H1 (cell line): Measurements from ENCODE around the gene IFNL1. TPM values are rescaled to one million over a fixed set of nuclear protein-coding genes. Genes with fewer than 3 reads are reported as not detected.
A peak's percentile ranks its signal among the peaks of the same experiment; 100 is the strongest.

ENCODE experiments used
- CTCF ChIA-PET: fragments of 300-600 bp; sonication (Branson Sonifier 250); formaldehyde crosslinking; loops from one replicate; lab custom pipeline; 2021; ENCODE audit not compliant: partially characterized antibody; lab: Charles Lee
- POLR2A ChIA-PET: fragments of 300-600 bp; sonication (Branson Sonifier 250); formaldehyde crosslinking; loops from one replicate; lab custom pipeline; 2021; ENCODE audit warnings: inconsistent platforms; ENCODE audit not compliant: partially characterized antibody; lab: Charles Lee
- DNase-seq, 2 experiments: peaks; one replicate each; pipeline versions ENCODE4 v3.0.0 to v3.0.0-alpha.2; 2010 to 2022; ENCODE audit warnings: low spot score in 2 of 2, low read depth in 1 of 2, mixed read lengths in 1 of 2
- FAIRE-seq: peaks from 2 replicates; lab custom pipeline; 2011; peaks lifted over from hg19 to GRCh38; lab: Jason Lieb, UNC
- H2AFZ ChIP-seq: 2 replicates; pipeline ENCODE4 v1.8.1; 2012; ENCODE audit warnings: low read length, inconsistent platforms
- H2AK5ac ChIP-seq: 2 replicates; pipeline ENCODE4 v1.6.1; 2013; ENCODE audit warnings: low read depth, low read length
- H2BK120ac ChIP-seq: replicated peaks from 2 replicates; pipeline ENCODE3; 2013; ENCODE audit warnings: low read depth, low read length, inconsistent platforms
- H2BK12ac ChIP-seq: 2 replicates; pipeline ENCODE4 v1.6.1; 2013; ENCODE audit warnings: low read depth, low read length
- H2BK15ac ChIP-seq: 2 replicates; pipeline ENCODE4 v1.6.1; 2013; ENCODE audit warnings: low read length
- H2BK20ac ChIP-seq: 2 replicates; pipeline ENCODE4 v1.6.1; 2013; ENCODE audit warnings: low read length
- H2BK5ac ChIP-seq: 2 replicates; pipeline ENCODE4 v1.6.1; 2013; ENCODE audit warnings: low read depth, low read length
- H3K14ac ChIP-seq: 2 replicates; pipeline ENCODE4 v1.6.1; 2013; ENCODE audit warnings: inconsistent platforms; ENCODE audit not compliant: insufficient read length
- H3K18ac ChIP-seq: 2 replicates; pipeline ENCODE4 v1.6.1; 2013; ENCODE audit warnings: low read length; ENCODE audit errors: extremely low read depth
- H3K23ac ChIP-seq: 2 replicates; pipeline ENCODE4 v1.6.1; 2013; ENCODE audit warnings: inconsistent platforms; ENCODE audit not compliant: insufficient read length
- H3K23me2 ChIP-seq: 2 replicates; pipeline ENCODE4 v1.6.1; 2013; ENCODE audit warnings: low read depth, low read length
- H3K27ac ChIP-seq: 2 replicates; pipeline ENCODE4 v1.6.1; 2011; ENCODE audit warnings: low read depth, low read length, inconsistent platforms
- H3K27me3 ChIP-seq, 4 experiments: replicated peaks in 1 of 4; 1 replicate in 1 of 4; 2 replicates in 3 of 4; pipeline versions ENCODE4 v1.6.1 to v1.8.1; 2011 to 2013; ENCODE audit warnings: low read length in 3 of 4, mild to moderate bottlenecking in 3 of 4, inconsistent platforms in 2 of 4, mixed read lengths in 2 of 4, moderate library complexity in 1 of 4; ENCODE audit not compliant: control insufficient read depth in 3 of 4, insufficient read depth in 3 of 4; ENCODE audit errors: extremely low read depth in 1 of 4
- H3K36me3 ChIP-seq, 4 experiments: 2 replicates each; pipeline versions ENCODE4 v1.6.1 to v1.8.1; 2011 to 2013; ENCODE audit warnings: mild to moderate bottlenecking in 4 of 4, low read length in 3 of 4, moderate library complexity in 2 of 4, control low read depth in 1 of 4, inconsistent platforms in 1 of 4; ENCODE audit not compliant: insufficient read depth in 4 of 4, control insufficient read depth in 2 of 4
- H3K4ac ChIP-seq: replicated peaks from 2 replicates; pipeline ENCODE3; 2013; ENCODE audit warnings: low read length, low read depth, mixed read lengths, inconsistent platforms; ENCODE audit not compliant: insufficient read length
- H3K4me1 ChIP-seq, 4 experiments: replicated peaks in 1 of 4; 1 replicate in 1 of 4; 2 replicates in 3 of 4; pipeline versions ENCODE4 v1.6.1 to v1.8.1; 2011 to 2013; ENCODE audit warnings: low read length in 3 of 4, inconsistent platforms in 2 of 4, mixed read lengths in 1 of 4; ENCODE audit not compliant: insufficient read depth in 4 of 4, control insufficient read depth in 3 of 4
- H3K4me2 ChIP-seq, 2 experiments: 2 replicates each; pipeline versions ENCODE4 v1.6.1 to v1.8.1; 2011 to 2013; ENCODE audit warnings: low read depth in 2 of 2, low read length in 2 of 2, control low read depth in 1 of 2, inconsistent platforms in 1 of 2, mild to moderate bottlenecking in 1 of 2; ENCODE audit not compliant: insufficient read depth in 1 of 2
- H3K4me3 ChIP-seq, 4 experiments: fragments of 200-600, 300-600 bp in 1 of 4; sonication (generic), shearing (Covaris generic), sonication (Bioruptor Twin) in 1 of 4; 2 replicates each; pipeline versions ENCODE4 v1.5.1 to v1.8.1; 2011 to 2016; ENCODE audit warnings: low read length in 4 of 4, low read depth in 3 of 4, control low read depth in 2 of 4, inconsistent platforms in 2 of 4, mild to moderate bottlenecking in 2 of 4, mixed read lengths in 1 of 4, moderate library complexity in 1 of 4; ENCODE audit not compliant: insufficient read depth in 2 of 4; ENCODE audit errors: extremely low read depth in 1 of 4
- H3K56ac ChIP-seq: replicated peaks from 2 replicates; pipeline ENCODE3; 2013; ENCODE audit warnings: low read depth, mild to moderate bottlenecking, mixed read lengths, low read length, inconsistent platforms; ENCODE audit not compliant: insufficient read length
- H3K79me1 ChIP-seq: 2 replicates; pipeline ENCODE4 v1.6.1; 2013; ENCODE audit warnings: low read depth, low read length, control low read depth
- H3K79me2 ChIP-seq, 2 experiments: 2 replicates each; pipeline versions ENCODE4 v1.6.1 to v1.8.1; 2012 to 2013; ENCODE audit warnings: low read length in 2 of 2, mild to moderate bottlenecking in 2 of 2, inconsistent platforms in 1 of 2; ENCODE audit not compliant: insufficient read depth in 2 of 2, control insufficient read depth in 1 of 2
- H3K9ac ChIP-seq, 4 experiments: replicated peaks in 1 of 4; 1 replicate in 1 of 4; 2 replicates in 3 of 4; pipeline versions ENCODE4 v1.6.1 to v1.8.1; 2011 to 2013; ENCODE audit warnings: low read depth in 3 of 4, low read length in 3 of 4, control low read depth in 2 of 4, mild to moderate bottlenecking in 2 of 4, moderate library complexity in 2 of 4, inconsistent platforms in 1 of 4; ENCODE audit errors: extremely low read depth in 1 of 4
- H3K9me3 ChIP-seq, 2 experiments: 2 replicates each; pipeline versions ENCODE4 v1.6.1 to v1.8.1; 2012 to 2013; ENCODE audit warnings: mild to moderate bottlenecking in 2 of 2, moderate library complexity in 2 of 2, control low read depth in 1 of 2, inconsistent platforms in 1 of 2, low read depth in 1 of 2, low read length in 1 of 2, mixed read lengths in 1 of 2; ENCODE audit not compliant: insufficient read depth in 2 of 2
- H4K20me1 ChIP-seq, 2 experiments: replicated peaks in 1 of 2; 2 replicates each; pipeline versions ENCODE3 to v1.8.1; 2011 to 2013; ENCODE audit warnings: inconsistent platforms in 2 of 2, low read length in 2 of 2, mild to moderate bottlenecking in 1 of 2; ENCODE audit not compliant: insufficient read depth in 2 of 2, control insufficient read depth in 1 of 2
- H4K5ac ChIP-seq: 2 replicates; pipeline ENCODE4 v1.6.1; 2013; ENCODE audit warnings: low read length, low read depth, mixed read lengths, inconsistent platforms; ENCODE audit not compliant: insufficient read length
- H4K8ac ChIP-seq: 2 replicates; pipeline ENCODE4 v1.8.0; 2013; ENCODE audit warnings: mild to moderate bottlenecking, moderate library complexity, low read length, inconsistent platforms; ENCODE audit not compliant: insufficient read depth; ENCODE audit errors: extremely low read depth
- H4K91ac ChIP-seq: replicated peaks from 2 replicates; pipeline ENCODE3; 2013; ENCODE audit warnings: low read length, mixed read lengths, inconsistent platforms; ENCODE audit not compliant: insufficient read length
- CREB1 ChIP-seq: IDR thresholded peaks from 2 replicates; pipeline ENCODE4 v1.6.1; 2012; ENCODE audit warnings: inconsistent platforms
- GABPA ChIP-seq: IDR thresholded peaks from 2 replicates; pipeline ENCODE4 v1.6.1; 2011; ENCODE audit warnings: mild to moderate bottlenecking, low read length, moderate library complexity, borderline replicate concordance; ENCODE audit not compliant: insufficient read depth
- HDAC6 ChIP-seq: IDR thresholded peaks from one replicate; pipeline ENCODE4 v1.7.1; 2012; ENCODE audit warnings: low read depth, mild to moderate bottlenecking, inconsistent platforms, low read length, moderate library complexity
- NANOG ChIP-seq: IDR thresholded peaks from 2 replicates; pipeline ENCODE4 v1.6.1; 2011; ENCODE audit warnings: low read length, low read depth, mild to moderate bottlenecking, inconsistent platforms; ENCODE audit not compliant: insufficient read depth, poor library complexity, severe bottlenecking
- PHF8 ChIP-seq: fragments of 200-600 bp; sonication (generic); conservative IDR thresholded peaks from 2 replicates; pipeline ENCODE4 v1.7.1; 2012; ENCODE audit warnings: low read depth, mild to moderate bottlenecking, inconsistent platforms, low read length, moderate library complexity
- POLR2A ChIP-seq, 2 experiments: IDR thresholded peaks; 1 replicate in 1 of 2; 2 replicates in 1 of 2; pipeline ENCODE4 v1.6.1; 2011; ENCODE audit warnings: low read depth in 2 of 2, low read length in 2 of 2, mild to moderate bottlenecking in 2 of 2; ENCODE audit errors: control extremely low read depth in 1 of 2
- SP2 ChIP-seq: IDR thresholded peaks from 2 replicates; pipeline ENCODE4 v1.6.1; 2012; ENCODE audit warnings: mild to moderate bottlenecking, low read length, inconsistent platforms
- YY1 ChIP-seq: IDR thresholded peaks from 2 replicates; pipeline ENCODE4 v1.6.1; 2011; ENCODE audit warnings: low read depth, mild to moderate bottlenecking, low read length
- WGBS, 2 experiments: shearing (Covaris generic) in 1 of 2; methylation state at CpG; one replicate each; pipeline versions ENCODE4 v1.1.6 to v1.1.7; 2013 to 2015; ENCODE audit warnings: low lambda C conversion rate in 2 of 2, mixed read lengths in 2 of 2, inconsistent platforms in 1 of 2, low coverage in 1 of 2, missing lambda C conversion rate in 1 of 2; ENCODE audit not compliant: insufficient replicate concordance in 2 of 2, insufficient coverage in 1 of 2, insufficient read length in 1 of 2; ENCODE audit errors: extremely low coverage in 1 of 2, missing lambda C conversion rate in 1 of 2; 5-methylcytosine and 5-hydroxymethylcytosine counted together
- polyA plus RNA-seq, 7 experiments: library from polyadenylated mRNA; depleted of rRNA in 3 of 7; stranded (reverse) in 5 of 7; unstranded in 2 of 7; fragments of >200 nt in 5 of 7; fragments of 200-250 nt in 2 of 7; gene quantifications; 1 replicate in 5 of 7; 2 replicates in 1 of 7; 4 replicates in 1 of 7; pipeline versions ENCODE4 v1.2.1 to v1.2.3, GENCODE V29; 2011 to 2013; ENCODE audit warnings: missing spikeins in 2 of 7, mixed read lengths in 2 of 7
- total RNA-seq: library from RNA; stranded (reverse); fragmentation: NEBNext Ultra II Directional; extraction: Animal tissue kit (Norgen Biotek cat#: 25700); gene quantifications from 2 replicates; pipeline ENCODE4 v1.2.1, GENCODE V29; 2021
- TF ChIP-seq, protein P1 (sequence below): IDR thresholded peaks from 2 replicates; pipeline ENCODE4 v1.6.1; 2011; ENCODE audit warnings: low read length, improper control_type of control experiment
- TF ChIP-seq, protein P2 (sequence below): IDR thresholded peaks from 2 replicates; pipeline ENCODE4 v1.6.1; 2012; ENCODE audit warnings: inconsistent platforms

The IFNL1 gene
- total and polyA plus RNA-seq, 2 of the 8 experiments (the other 6 are each of a cell fraction or from before 2014, with no cell fraction given): not detected

DNA sequence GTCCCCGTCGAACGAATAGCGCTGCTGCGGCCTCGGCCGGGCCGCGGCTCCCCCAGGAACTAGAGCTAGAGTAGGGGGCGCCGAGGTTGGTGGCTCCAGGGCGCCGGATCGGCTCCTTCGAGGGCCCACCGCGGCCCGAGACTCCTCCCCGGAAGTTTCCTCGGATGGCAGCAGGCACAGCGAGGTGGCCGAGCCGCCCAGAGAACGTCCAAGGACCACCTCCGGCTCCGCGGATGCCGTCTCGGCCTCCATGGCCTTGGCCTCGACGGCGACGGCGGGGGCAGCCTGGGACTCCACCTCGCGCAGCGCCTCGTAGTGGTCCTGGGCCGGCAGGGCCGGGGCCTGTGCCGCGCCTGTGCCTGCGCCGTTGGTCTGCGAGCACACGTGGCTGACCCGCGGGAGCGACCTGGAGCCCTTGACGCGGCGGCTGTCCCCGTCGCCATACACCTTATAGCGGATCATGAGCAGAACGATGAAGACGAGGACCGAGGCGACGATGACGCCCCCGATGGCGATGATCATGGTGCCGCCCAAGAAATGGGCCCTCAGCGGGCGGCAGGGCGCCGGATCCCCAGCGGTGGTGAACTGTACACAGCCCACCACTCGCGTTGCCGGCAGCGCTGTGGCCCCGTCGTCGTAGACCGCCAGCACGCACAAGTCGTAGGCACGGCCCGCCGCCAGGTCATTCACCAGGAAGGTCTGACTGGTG is 11.8 kb downstream of the IFNL1 start:
- Histone ChIP-seq H3K4me3 (peak overlapping the region; percentile 40 to 75 (median 64)), H2BK5ac (peak overlapping the region; percentile 28; the same call in 1 of the 2 replicates), H2BK20ac (no peak overlapping the region), H4K20me1 (no peaks in the 10 kb centered on the region), H3K27ac (no peak overlapping the region), H4K8ac (peak overlapping the region; percentile 88), H3K4me2 (peak overlapping the region; percentile 57 to 87), H4K91ac (peak overlapping the region; percentile 62), H3K4ac (peak overlapping the region; percentile 62), H2BK12ac (peak overlapping the region; percentile 19; the same call in 1 of the 2 replicates), H2AFZ (no peak overlapping the region; the same call in 1 of the 2 replicates), H2BK120ac (no peak overlapping the region), H4K5ac (no peak overlapping the region), H3K23ac (no peak overlapping the region), H3K18ac (peak overlapping the region; percentile 85), H3K36me3 (no peaks in the 10 kb centered on the region; a peak in 1 of 8 replicates), H3K14ac (no peak overlapping the region), H3K27me3 (peaks cover 0 to 29% (median 9%) of the 10 kb centered on the region in 4 experiments; a peak in 4 of 7 replicates), H3K4me1 (peaks cover 1 to 14% (median 12%) of the 10 kb centered on the region in 4 experiments; a peak in 6 of 7 replicates), H3K56ac (peak overlapping the region; percentile 24), H3K9me3 (no peaks in the 10 kb centered on the region), H2AK5ac (no peak overlapping the region), H3K79me1 (no peaks in the 10 kb centered on the region), H3K9ac (peak overlapping the region in 2 of 4 experiments; percentile 2 to 58; a peak in 1 of 7 replicates), H3K23me2 (peaks cover 12% of the 10 kb centered on the region; the same call in 1 of the 2 replicates), H2BK15ac (no peak overlapping the region), H3K79me2 (no peaks in the 10 kb centered on the region)
- 6% methylated on average over 72 of the region's 82 CpGs; no CpG with 5 or more reads in 1 of the 2 experiments for WGBS, 2 experiments
- DNase-seq (peak in 1 of 2 experiments; percentile 76), FAIRE-seq (no peak)
- ChIA-PET CTCF (interaction anchor here (0.6 to 1.3 kb wide), 3 partner anchors 12 to 19 kb away, joined by 3 to 4 read pairs (median 3); partner anchors contain the start of gene IFNL1), POLR2A (interaction anchor here (0.6 kb wide), 1 partner anchor 35 kb away, joined by 3 read pairs; no protein-coding TSS in a partner anchor)
- TF ChIP-seq GABPA (no peak), NANOG (no peak), PHF8 (no peak; the same call in 1 of the 2 replicates), POLR2A (IDR thresholded peaks at IDR 0.05; ENCODE audit: control extremely low read depth in 1 of 2, low read depth in 2 of 2, low read length in 2 of 2) (no peak), CREB1 (peak; percentile 33), HDAC6 (no peak), SP2 (no peak), YY1 (no peak)
- TF ChIP-seq, protein P1, sequence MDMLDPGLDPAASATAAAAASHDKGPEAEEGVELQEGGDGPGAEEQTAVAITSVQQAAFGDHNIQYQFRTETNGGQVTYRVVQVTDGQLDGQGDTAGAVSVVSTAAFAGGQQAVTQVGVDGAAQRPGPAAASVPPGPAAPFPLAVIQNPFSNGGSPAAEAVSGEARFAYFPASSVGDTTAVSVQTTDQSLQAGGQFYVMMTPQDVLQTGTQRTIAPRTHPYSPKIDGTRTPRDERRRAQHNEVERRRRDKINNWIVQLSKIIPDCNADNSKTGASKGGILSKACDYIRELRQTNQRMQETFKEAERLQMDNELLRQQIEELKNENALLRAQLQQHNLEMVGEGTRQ: no peak
- TF ChIP-seq, protein P2, sequence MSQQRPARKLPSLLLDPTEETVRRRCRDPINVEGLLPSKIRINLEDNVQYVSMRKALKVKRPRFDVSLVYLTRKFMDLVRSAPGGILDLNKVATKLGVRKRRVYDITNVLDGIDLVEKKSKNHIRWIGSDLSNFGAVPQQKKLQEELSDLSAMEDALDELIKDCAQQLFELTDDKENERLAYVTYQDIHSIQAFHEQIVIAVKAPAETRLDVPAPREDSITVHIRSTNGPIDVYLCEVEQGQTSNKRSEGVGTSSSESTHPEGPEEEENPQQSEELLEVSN: peak; percentile 92
